GM20000 (cell line): ENCODE data around the gene TRO.

Experiments used
- DNase-seq: peaks from one replicate; pipeline ENCODE4 v3.0.0; 2012; ENCODE audit warnings: low spot score
- TF ChIP-seq, protein P1 (sequence below): IDR thresholded peaks from 2 replicates; pipeline ENCODE4 v1.5.1; 2012; ENCODE audit warnings: mild to moderate bottlenecking, control low read depth; ENCODE audit errors: extremely low read depth, missing control alignments

Gene TRO

DNA sequence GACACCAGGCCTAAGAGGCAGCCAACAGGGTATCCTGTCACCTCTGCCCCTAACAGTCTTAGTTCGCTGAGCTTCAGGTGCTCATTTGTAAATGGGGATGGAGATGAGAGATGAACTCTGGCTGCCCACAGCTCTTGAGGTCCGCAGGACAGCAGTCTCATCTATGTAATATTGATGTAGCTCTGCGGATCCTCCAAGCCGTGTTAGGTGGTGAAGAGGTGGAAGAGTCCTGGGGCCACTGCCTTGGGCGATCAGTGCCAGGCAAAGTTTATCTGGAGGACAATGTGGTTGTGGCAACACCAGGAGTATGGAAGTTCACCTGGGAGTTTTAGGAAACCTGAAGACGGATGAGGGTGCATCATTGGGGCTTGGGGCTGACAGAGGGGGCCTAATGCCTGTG lies 13.4 kb downstream of the TRO start:
- TF ChIP-seq, protein P1, sequence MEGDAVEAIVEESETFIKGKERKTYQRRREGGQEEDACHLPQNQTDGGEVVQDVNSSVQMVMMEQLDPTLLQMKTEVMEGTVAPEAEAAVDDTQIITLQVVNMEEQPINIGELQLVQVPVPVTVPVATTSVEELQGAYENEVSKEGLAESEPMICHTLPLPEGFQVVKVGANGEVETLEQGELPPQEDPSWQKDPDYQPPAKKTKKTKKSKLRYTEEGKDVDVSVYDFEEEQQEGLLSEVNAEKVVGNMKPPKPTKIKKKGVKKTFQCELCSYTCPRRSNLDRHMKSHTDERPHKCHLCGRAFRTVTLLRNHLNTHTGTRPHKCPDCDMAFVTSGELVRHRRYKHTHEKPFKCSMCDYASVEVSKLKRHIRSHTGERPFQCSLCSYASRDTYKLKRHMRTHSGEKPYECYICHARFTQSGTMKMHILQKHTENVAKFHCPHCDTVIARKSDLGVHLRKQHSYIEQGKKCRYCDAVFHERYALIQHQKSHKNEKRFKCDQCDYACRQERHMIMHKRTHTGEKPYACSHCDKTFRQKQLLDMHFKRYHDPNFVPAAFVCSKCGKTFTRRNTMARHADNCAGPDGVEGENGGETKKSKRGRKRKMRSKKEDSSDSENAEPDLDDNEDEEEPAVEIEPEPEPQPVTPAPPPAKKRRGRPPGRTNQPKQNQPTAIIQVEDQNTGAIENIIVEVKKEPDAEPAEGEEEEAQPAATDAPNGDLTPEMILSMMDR = no peak
- DNase-seq = no peak

DNA sequence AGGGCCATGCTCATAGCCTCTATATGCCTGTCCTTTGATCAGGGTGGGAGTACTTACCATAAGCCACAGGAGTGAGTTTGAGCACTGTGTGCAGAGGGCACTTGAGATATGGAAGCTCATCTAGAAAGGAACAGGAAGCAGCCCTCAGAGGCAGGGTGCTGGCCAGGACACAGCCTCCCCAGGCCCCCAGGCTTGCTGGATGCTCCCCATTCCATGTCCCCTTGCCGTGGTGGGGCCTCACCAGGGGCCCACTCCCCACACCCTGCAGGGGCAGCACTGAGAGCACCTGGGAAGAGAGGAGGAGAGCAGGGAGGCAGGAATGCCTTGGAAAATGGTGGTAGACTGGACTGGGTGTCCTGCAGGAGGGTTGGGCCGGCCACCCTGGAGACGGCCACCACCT lies 14.3 kb downstream of the TRO start:
- TF ChIP-seq, protein P1 = no peak
- DNase-seq = no peak

DNA sequence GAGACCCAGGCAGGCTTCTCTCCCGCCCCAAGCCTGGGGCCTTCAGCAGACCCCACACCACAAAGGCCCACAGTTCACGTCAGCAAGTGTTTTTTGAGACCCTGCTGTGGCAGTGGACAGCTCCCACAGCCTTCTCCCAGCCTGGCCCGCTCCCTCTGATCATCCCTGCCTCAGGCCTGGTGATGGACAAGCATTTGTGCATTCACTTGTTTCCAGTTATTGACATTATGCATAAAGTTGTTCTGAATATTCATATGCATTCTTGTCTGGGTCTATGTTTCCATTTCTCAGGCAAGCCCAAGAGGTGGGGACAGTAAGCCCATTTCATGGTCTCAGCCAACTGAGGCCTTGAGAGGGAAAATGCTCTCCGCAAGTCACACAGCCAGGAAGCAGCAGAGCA lies 14.7 kb downstream of the TRO start:
- no peak for DNase-seq
- TF ChIP-seq, protein P1 = no peak

DNA sequence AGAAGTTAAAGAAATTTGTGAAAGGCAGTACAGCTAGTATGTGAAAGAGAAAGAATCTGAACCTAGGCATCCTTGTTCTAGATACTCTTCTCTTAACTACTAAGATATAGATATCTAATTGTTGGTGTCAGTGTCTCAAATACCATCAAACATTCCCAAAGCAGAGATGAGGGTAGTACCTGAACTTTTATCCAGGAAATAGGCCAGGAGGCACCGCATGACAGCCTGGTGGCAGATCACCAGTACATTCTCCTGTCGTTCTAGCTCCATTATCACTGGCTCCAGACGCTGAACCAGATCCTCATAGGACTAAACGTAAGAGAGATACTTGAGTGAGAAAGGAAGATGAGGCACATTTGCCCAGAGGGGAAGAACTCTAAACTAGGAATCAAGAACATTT lies 16.8 kb downstream of the TRO start:
- TF ChIP-seq, protein P1 = no peak
- no peak for DNase-seq

DNA sequence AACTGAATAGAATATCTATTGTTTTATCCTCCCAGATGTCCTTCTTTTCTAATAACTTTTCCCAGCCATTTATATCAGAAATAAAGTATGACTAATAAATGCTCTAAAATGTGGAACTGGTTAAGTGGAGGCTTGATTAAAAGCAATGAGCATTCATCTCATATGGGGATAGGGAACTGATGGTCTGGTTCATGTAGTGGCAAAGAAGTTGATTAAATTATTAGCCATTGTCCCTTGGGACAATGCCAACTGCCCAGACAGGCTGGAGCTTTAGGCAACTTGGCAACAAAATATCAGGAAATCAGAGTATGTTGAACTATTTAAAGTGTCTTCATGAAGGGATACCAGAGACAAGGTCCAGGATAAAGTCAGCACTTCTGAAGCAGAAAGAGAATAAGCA lies 24.2 kb downstream of the TRO start:
- DNase-seq = no peak
- TF ChIP-seq, protein P1 = no peak

DNA sequence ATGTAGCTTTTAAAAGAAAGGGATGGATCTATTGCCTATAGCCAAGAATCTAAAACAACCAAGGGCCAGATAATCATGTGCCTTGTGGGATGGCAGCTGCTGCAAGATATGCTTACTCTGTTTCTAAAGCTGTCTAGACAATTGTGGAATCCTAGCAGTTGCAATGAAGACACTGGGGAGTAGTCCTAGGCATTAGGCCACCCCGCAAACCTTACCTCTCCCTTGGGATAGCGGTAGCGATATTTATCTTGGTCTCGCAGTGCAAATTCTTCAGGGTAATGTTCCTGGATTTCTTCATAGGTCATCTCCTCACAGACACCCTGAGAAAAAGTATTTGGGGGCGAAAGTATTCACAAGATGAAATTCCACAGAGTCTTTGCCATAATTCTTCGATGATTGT lies 24.6 kb downstream of the TRO start:
- TF ChIP-seq, protein P1 = no peak
- DNase-seq = no peak

DNA sequence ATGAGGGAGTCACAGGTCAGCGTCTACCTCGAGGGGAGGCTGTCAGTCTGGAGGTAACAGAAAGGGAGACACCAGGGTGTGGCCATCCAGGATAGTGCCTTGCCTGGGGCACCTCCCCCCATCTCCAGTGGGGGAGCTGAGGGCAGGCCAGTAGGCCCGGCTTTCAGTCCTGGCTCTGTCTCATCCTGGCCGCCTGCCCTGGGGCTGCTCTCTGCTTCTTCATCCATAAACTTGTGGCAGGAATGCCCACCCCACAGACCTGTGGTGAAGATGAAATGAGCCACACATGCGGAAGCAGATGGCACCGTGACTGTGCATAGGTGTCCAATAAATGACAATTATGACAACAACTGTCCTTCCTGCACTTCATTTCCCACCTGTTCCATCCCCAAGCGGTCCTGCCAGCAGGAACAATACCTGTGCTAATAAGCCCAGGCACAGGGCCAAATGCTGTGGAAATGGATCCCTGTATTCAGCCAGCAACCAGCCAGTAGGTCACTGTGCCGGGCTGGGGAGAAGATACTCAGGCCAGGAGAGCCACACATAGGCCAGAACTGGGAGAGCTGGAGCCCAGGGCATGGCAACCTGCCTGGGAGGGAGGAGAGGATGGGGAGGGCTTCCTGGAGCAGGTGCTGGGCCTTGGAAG lies 30.2 kb downstream of the TRO start:
- TF ChIP-seq, protein P1 = no peak
- no peak for DNase-seq
